ENCODE results near the gene MLC1. TPM values are rescaled to one million over a fixed set of nuclear protein-coding genes. Genes with fewer than 3 reads are reported as not detected.

Gene MLC1
- total RNA-seq, 1 donor from 2014 or later: 0.52 TPM

DNA sequence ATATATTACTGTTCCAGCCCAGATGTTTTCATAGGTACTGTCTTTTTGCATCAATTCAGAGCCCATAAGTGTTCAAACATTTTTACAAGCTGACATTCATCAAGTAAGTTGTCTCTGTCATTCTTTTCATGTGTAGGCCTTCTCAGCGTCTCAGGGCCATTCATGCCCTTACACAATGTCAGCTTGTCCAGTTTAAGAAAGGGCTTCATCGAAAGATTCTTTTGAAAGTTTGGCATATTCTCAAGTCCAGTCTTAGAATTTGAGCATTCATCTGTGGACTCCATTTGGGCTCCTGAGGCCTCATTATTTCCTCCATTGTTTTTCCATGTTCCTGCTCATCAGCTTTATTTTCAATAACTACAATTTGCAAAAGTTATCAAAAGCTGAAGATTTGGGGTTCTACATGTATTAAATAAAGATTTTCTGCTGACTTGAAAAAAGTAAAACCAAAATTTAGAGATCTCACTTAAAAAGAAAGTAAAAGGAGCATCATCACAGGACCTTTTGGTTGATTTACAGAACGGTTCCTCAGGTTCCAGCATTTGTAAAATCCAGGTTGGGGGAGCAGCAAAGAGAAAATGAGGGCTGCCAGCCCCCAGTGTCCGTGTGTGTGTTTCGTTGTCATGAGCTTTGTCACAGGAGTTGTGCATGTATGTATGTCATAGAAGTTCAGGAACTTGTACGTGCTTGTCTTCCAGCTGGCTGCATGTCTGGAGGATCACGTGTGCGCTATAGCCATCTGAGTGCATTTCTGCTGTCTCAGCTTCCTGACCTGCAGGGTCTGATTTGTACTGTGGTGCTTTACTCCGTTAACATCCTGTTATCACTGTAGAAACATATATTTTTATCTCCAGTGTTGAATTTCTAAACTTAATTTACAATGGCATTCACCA is 20.2 kb upstream of the MLC1 start:
- no peak overlapping the region for H3K4me3 ChIP-seq (ENCODE audit: low read length in 3 of 3)
- no peak overlapping the region for H3K9ac ChIP-seq (ENCODE audit: low read depth in 1 of 3, low read length in 3 of 3)
- peaks cover 9 to 20% (median 15%) of the 10 kb centered on the region in 3 donors for H3K27me3 ChIP-seq (ENCODE audit: control insufficient read depth in 3 of 3, insufficient read depth in 3 of 3, low read length in 3 of 3)
- no peak overlapping the region for H3K27ac ChIP-seq (ENCODE audit: low read depth, low read length)
- H3K36me3 ChIP-seq (ENCODE audit: control insufficient read depth in 3 of 3, insufficient read depth in 3 of 3, low read length in 3 of 3): no peaks in the 10 kb centered on the region
- H3K9me3 ChIP-seq (ENCODE audit: control insufficient read depth in 3 of 3, low read length in 3 of 3): no peaks in the 10 kb centered on the region
- H3K4me1 ChIP-seq (ENCODE audit: control insufficient read depth in 3 of 3, insufficient read depth in 3 of 3, low read length in 3 of 3): no peaks in the 10 kb centered on the region

DNA sequence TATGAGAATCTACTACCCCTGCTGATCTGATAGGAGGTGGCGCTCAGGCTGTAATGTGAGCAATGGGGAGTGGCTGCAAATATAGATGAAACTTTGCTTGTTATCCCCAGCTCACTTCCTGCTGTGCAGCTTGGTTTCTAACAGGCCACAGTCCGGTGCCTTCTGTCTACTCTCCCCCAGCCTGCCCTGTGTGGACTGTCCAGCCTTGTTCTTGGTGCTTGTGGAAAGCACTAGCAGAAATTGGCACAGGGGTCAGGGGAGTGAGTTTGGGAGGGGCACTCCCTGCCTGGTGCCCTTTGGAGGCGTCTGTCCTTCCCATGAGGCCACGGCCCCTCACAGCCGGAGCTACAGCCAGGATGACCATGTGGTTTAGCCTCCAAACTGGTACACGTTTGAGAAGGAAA is 18.9 kb upstream of the MLC1 start:
- H3K4me1 ChIP-seq (ENCODE audit: control insufficient read depth in 3 of 3, insufficient read depth in 3 of 3, low read length in 3 of 3): no peaks in the 10 kb centered on the region
- no peak overlapping the region for H3K4me3 ChIP-seq (ENCODE audit: low read length in 3 of 3)
- no peaks in the 10 kb centered on the region for H3K9me3 ChIP-seq (ENCODE audit: control insufficient read depth in 3 of 3, low read length in 3 of 3)
- H3K9ac ChIP-seq (ENCODE audit: low read depth in 1 of 3, low read length in 3 of 3): no peak overlapping the region
- no peak overlapping the region for H3K27ac ChIP-seq (ENCODE audit: low read depth, low read length)
- no peaks in the 10 kb centered on the region for H3K36me3 ChIP-seq (ENCODE audit: control insufficient read depth in 3 of 3, insufficient read depth in 3 of 3, low read length in 3 of 3)
- peaks cover 9 to 20% (median 15%) of the 10 kb centered on the region in 3 donors for H3K27me3 ChIP-seq (ENCODE audit: control insufficient read depth in 3 of 3, insufficient read depth in 3 of 3, low read length in 3 of 3)

DNA sequence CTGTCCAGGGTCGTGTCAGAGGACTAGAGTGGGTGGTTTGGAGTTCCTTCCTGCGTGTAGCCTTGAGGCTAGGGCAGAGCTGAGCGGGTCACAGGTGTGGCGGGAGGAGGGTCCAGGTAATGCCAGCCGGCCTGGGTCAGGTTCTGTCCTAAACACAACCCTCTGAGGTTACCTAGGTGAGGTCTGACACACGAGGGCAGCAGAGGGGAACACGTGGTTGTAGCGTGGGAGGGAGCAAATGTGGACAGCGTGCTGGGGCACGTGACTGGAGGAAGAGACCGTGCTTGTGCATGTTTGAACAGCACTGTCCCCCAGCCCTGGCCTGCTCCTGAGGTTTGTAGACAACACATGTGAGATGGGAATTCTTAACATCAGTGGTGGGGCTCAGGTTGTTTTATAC is 17.7 kb upstream of the MLC1 start:
- Histone ChIP-seq H3K9me3 (ENCODE audit: control insufficient read depth in 3 of 3, low read length in 3 of 3) (no peaks in the 10 kb centered on the region), H3K9ac (ENCODE audit: low read depth in 1 of 3, low read length in 3 of 3) (no peak overlapping the region), H3K27me3 (ENCODE audit: control insufficient read depth in 3 of 3, insufficient read depth in 3 of 3, low read length in 3 of 3) (peaks cover 6 to 20% (median 8%) of the 10 kb centered on the region in 3 donors), H3K4me3 (ENCODE audit: low read length in 3 of 3) (no peak overlapping the region), H3K27ac (ENCODE audit: low read depth, low read length) (no peak overlapping the region), H3K4me1 (ENCODE audit: control insufficient read depth in 3 of 3, insufficient read depth in 3 of 3, low read length in 3 of 3) (no peaks in the 10 kb centered on the region), H3K36me3 (ENCODE audit: control insufficient read depth in 3 of 3, insufficient read depth in 3 of 3, low read length in 3 of 3) (no peaks in the 10 kb centered on the region)

DNA sequence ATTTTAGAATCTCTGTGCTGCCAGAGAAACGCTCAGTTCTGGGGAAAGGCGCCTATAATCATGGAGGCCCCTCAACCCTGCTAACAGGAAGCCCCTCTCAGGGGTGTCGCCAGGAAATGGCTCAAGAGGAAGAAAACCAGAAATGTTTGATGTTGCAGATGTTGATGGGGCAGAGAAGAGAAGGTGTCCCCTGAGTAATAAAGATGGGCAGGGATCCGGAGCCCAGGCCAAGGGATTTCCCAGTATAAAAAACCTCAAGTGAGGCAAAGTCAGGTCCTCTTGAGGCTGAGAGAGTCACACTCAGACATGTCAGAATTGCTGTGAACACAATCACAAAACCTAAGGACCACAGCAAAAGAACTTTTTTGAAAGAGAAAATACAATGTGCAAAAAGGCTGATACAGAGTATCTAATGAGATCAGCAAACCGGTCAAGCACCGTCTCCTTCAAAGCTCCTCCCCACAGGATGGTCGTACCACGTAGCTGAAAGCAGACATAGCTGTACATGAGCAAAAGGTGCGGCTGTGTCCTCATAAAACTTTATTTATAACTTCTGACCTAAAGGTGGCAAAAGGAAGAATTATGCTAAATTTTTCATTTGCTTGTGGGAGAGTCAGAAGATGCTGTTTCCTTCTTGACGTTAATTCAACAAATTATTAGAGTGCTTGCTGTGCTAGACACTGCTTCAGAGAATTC is 16.8 kb upstream of the MLC1 start:
- no peak overlapping the region for H3K9ac ChIP-seq (ENCODE audit: low read depth in 1 of 3, low read length in 3 of 3)
- peaks cover 7 to 17% (median 7%) of the 10 kb centered on the region in 3 donors for H3K27me3 ChIP-seq (ENCODE audit: control insufficient read depth in 3 of 3, insufficient read depth in 3 of 3, low read length in 3 of 3)
- no peak overlapping the region for H3K27ac ChIP-seq (ENCODE audit: low read depth, low read length)
- no peaks in the 10 kb centered on the region for H3K36me3 ChIP-seq (ENCODE audit: control insufficient read depth in 3 of 3, insufficient read depth in 3 of 3, low read length in 3 of 3)
- no peak overlapping the region for H3K4me3 ChIP-seq (ENCODE audit: low read length in 3 of 3)
- no peaks in the 10 kb centered on the region for H3K9me3 ChIP-seq (ENCODE audit: control insufficient read depth in 3 of 3, low read length in 3 of 3)
- H3K4me1 ChIP-seq (ENCODE audit: control insufficient read depth in 3 of 3, insufficient read depth in 3 of 3, low read length in 3 of 3): no peaks in the 10 kb centered on the region

DNA sequence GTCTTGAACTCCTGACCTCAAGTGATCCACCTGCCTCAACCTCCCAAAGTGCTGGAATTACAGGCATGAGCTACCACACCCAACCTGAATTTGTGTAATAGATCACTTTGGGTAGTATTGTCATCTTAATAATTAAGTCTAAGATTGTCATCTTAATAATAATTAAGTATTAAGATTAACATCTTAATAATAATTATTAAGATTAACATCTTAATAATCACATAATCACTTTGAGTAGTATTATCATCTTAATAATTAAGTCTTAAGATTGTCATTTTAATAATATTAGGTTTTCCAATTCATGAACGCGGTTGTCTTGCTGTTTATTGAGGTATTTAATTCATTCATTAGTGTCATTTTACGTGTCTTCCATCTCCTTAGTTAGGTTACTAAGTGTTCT is 12.8 kb upstream of the MLC1 start:
- no peak overlapping the region for H3K27ac ChIP-seq (ENCODE audit: low read depth, low read length)

DNA sequence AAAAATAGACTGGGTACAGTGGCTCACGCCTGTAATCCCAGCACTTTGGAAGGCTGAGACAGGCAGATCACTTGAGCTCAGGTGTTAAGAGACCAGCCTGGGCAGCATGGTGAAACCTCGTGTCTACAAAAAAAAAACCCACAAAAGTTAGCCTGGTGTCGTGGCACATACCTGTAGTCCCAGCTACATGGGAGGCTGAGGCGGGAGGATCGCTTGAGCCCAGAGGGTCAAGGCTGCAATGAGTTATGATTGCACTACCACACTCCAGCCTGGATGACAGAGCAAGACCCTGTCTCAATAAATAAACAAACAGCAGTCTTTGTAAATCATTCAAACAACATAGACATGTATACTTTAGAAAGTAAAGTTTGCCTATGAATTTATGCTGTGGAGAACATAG is 7.1 kb upstream of the MLC1 start:
- Histone ChIP-seq H3K9ac (ENCODE audit: low read depth in 1 of 3, low read length in 3 of 3) (no peak overlapping the region), H3K4me1 (ENCODE audit: control insufficient read depth in 3 of 3, insufficient read depth in 3 of 3, low read length in 3 of 3) (no peaks in the 10 kb centered on the region), H3K9me3 (ENCODE audit: control insufficient read depth in 3 of 3, low read length in 3 of 3) (peaks cover 0 to 5% (median 0%) of the 10 kb centered on the region in 3 donors), H3K27ac (ENCODE audit: low read depth, low read length) (no peak overlapping the region), H3K4me3 (ENCODE audit: low read length in 3 of 3) (no peak overlapping the region), H3K27me3 (ENCODE audit: control insufficient read depth in 3 of 3, insufficient read depth in 3 of 3, low read length in 3 of 3) (peaks cover 18 to 43% (median 29%) of the 10 kb centered on the region in 3 donors), H3K36me3 (ENCODE audit: control insufficient read depth in 3 of 3, insufficient read depth in 3 of 3, low read length in 3 of 3) (no peaks in the 10 kb centered on the region)

More for the DNA sequence above, 12.8 kb upstream of the MLC1 start:
- Histone ChIP-seq H3K9ac (ENCODE audit: low read depth in 1 of 3, low read length in 3 of 3) (no peak overlapping the region), H3K9me3 (ENCODE audit: control insufficient read depth in 3 of 3, low read length in 3 of 3) (no peaks in the 10 kb centered on the region), H3K27me3 (ENCODE audit: control insufficient read depth in 3 of 3, insufficient read depth in 3 of 3, low read length in 3 of 3) (peaks cover 2 to 13% (median 9%) of the 10 kb centered on the region in 3 donors), H3K36me3 (ENCODE audit: control insufficient read depth in 3 of 3, insufficient read depth in 3 of 3, low read length in 3 of 3) (no peaks in the 10 kb centered on the region), H3K4me1 (ENCODE audit: control insufficient read depth in 3 of 3, insufficient read depth in 3 of 3, low read length in 3 of 3) (no peaks in the 10 kb centered on the region), H3K4me3 (ENCODE audit: low read length in 3 of 3) (no peak overlapping the region)

DNA sequence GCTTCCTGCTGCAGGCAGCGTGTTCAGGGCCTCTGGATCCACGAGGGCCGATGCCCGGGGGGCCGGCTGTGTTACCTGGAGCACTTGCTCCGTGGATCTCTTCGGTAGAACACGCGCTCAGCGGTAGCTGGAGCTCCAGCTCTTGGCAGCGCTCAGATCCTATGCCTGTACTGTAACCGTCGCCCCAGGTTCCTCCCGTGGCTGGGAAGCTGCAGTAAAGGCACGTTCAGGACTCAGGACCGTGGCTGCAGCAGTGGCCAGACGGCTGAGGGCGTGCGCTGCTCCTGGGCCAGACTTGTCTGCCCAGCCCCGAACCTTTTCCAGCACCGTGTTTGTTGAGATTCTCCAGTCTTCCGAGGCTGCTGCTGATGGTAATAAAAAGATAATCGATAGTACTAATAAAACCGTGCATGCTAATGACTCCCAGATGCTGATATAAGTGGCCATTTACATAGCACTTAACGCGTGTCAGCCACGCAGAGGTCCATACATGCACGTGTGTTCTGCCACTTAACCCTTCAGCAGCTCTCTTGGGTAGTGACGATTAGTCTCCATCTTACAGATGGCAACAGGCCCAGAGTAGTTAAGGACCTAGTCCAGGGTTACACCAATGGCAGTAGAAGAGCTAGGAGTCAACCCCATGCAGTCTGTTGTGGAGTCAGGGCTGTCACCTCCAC is 6.0 kb upstream of the MLC1 start:
- peaks cover 22 to 48% (median 31%) of the 10 kb centered on the region in 3 donors for H3K27me3 ChIP-seq (ENCODE audit: control insufficient read depth in 3 of 3, insufficient read depth in 3 of 3, low read length in 3 of 3)
- H3K27ac ChIP-seq (ENCODE audit: low read depth, low read length): no peak overlapping the region
- no peaks in the 10 kb centered on the region for H3K36me3 ChIP-seq (ENCODE audit: control insufficient read depth in 3 of 3, insufficient read depth in 3 of 3, low read length in 3 of 3)
- H3K9me3 ChIP-seq (ENCODE audit: control insufficient read depth in 3 of 3, low read length in 3 of 3): peaks cover 0 to 5% (median 0%) of the 10 kb centered on the region in 3 donors
- H3K4me1 ChIP-seq (ENCODE audit: control insufficient read depth in 3 of 3, insufficient read depth in 3 of 3, low read length in 3 of 3): no peaks in the 10 kb centered on the region
- no peak overlapping the region for H3K9ac ChIP-seq (ENCODE audit: low read depth in 1 of 3, low read length in 3 of 3)
- no peak overlapping the region for H3K4me3 ChIP-seq (ENCODE audit: low read length in 3 of 3)

DNA sequence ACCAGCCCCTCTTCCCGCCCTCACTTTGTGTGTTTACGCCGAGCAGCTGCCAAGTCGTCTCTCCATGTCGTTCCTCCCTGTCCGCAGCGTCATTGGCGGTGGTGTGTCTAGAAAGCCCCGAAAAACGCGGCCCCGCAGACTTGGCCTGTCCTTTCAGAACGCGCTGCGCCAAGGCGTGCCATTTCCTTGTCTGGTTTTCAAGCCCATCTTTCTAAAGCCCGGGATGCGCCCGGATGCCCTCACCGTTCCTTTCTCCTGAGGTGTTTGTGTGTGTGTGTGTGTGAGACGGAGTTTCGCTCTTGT is 5.1 kb upstream of the MLC1 start:
- no peak overlapping the region for H3K4me3 ChIP-seq (ENCODE audit: low read length in 3 of 3)
- H3K4me1 ChIP-seq (ENCODE audit: control insufficient read depth in 3 of 3, insufficient read depth in 3 of 3, low read length in 3 of 3): no peaks in the 10 kb centered on the region
- H3K27me3 ChIP-seq (ENCODE audit: control insufficient read depth in 3 of 3, insufficient read depth in 3 of 3, low read length in 3 of 3): peaks cover 22 to 48% (median 35%) of the 10 kb centered on the region in 3 donors
- H3K9me3 ChIP-seq (ENCODE audit: control insufficient read depth in 3 of 3, low read length in 3 of 3): peaks cover 0 to 5% (median 0%) of the 10 kb centered on the region in 3 donors
- H3K27ac ChIP-seq (ENCODE audit: low read depth, low read length): no peak overlapping the region
- H3K9ac ChIP-seq (ENCODE audit: low read depth in 1 of 3, low read length in 3 of 3): no peak overlapping the region
- H3K36me3 ChIP-seq (ENCODE audit: control insufficient read depth in 3 of 3, insufficient read depth in 3 of 3, low read length in 3 of 3): no peaks in the 10 kb centered on the region

DNA sequence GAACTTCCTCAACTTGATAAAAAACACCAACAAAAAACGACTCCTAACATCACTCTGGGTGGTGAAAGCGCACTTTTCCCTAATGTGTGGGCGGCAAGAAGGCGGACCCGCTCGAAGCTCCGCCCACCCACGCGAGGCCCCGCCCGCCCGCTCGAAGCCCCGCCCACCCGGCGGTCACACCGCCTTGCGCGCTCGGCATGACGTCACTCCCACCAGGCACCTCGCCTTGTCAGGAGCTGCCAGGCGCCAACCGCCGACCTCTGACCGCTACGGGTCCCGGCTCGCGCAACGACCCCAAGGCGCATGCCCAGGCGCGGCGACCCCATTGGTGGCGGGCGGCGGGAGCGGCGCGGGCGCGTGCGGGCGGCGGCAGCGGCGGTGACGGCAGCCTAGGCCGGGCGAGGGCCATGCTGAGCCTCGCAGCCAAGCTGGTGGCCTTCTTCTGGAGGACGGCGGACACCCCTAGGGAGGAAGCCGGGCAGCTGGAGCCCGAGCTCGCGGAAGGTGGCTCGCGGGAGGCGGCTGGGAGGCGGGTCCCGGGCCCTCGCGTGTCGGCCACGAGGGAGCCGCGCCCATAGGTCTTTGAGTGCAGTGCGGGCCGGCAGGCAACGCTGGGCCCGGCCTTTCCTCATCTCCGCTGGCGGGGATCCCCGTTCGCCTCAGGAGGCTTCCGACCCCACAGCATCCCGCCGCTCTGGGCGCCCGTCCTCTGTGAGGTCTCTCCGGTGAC is 4.6 kb upstream of the MLC1 start, which contains the start of gene MOV10L1:
TSS of gene MOV10L1 (plus strand) at position 325 of the 730 bp plus-strand sequence. CDS start at position 408, 83 bp downstream.
- Histone ChIP-seq H3K27me3 (ENCODE audit: control insufficient read depth in 3 of 3, insufficient read depth in 3 of 3, low read length in 3 of 3) (peaks cover 25 to 51% (median 39%) of the 10 kb centered on the region in 3 donors), H3K27ac (ENCODE audit: low read depth, low read length) (no peak within 1 kb of the TSS), H3K4me3 (ENCODE audit: low read length in 3 of 3) (no peak within 1 kb of the TSS), H3K9ac (ENCODE audit: low read depth in 1 of 3, low read length in 3 of 3) (no peak within 1 kb of the TSS), H3K4me1 (ENCODE audit: control insufficient read depth in 3 of 3, insufficient read depth in 3 of 3, low read length in 3 of 3) (no peaks in the 10 kb centered on the region), H3K9me3 (ENCODE audit: control insufficient read depth in 3 of 3, low read length in 3 of 3) (peaks cover 0 to 5% (median 0%) of the 10 kb centered on the region in 3 donors), H3K36me3 (ENCODE audit: control insufficient read depth in 3 of 3, insufficient read depth in 3 of 3, low read length in 3 of 3) (no peaks in the 10 kb centered on the region)

All from skeletal muscle tissue (tissue), 4 donors.